Bronchial epithelial cell (primary cell): Measurements from ENCODE around the gene TRMT10B. TPM values are rescaled to one million over a fixed set of nuclear protein-coding genes. Genes with fewer than 3 reads are reported as not detected.

Experiments
- DNase-seq: peaks from one replicate; pipeline ENCODE4 v3.0.0-alpha.2; 2010; ENCODE audit warnings: low read depth
- FAIRE-seq: peaks from 2 replicates; lab custom pipeline; 2011; peaks lifted over from hg19 to GRCh38; lab: Jason Lieb, UNC
- H3K27me3 ChIP-seq: 2 replicates; pipeline ENCODE4 v1.5.1; 2011; ENCODE audit warnings: low read length; ENCODE audit not compliant: control insufficient read depth, insufficient read depth
- H3K36me3 ChIP-seq: 2 replicates; pipeline ENCODE4 v1.5.1; 2011; ENCODE audit warnings: low read length; ENCODE audit not compliant: control insufficient read depth, insufficient read depth
- H3K4me3 ChIP-seq: 2 replicates; pipeline ENCODE4 v1.5.1; 2011; ENCODE audit warnings: mild to moderate bottlenecking, low read depth, low read length, control low read depth
- CTCF ChIP-seq: IDR thresholded peaks from 2 replicates; pipeline ENCODE4 v1.5.1; 2011; ENCODE audit warnings: mild to moderate bottlenecking, moderate library complexity, low read length, control low read depth, inconsistent platforms; ENCODE audit not compliant: insufficient read depth, severe bottlenecking
- total RNA-seq: library from RNA; depleted of rRNA; stranded (reverse); fragments of >200 nt; gene quantifications from 2 replicates; pipeline ENCODE4 v1.2.1, GENCODE V29; 2014

The TRMT10B gene
- total RNA-seq, 1 donor from 2014 or later = 3.2 TPM

GRCh38 chr9:37790096-37790495, 36.5 kb downstream of the TRMT10B start:
- Histone ChIP-seq H3K4me3 (no peak overlapping the region), H3K36me3 (no peaks in the 10 kb centered on the region), H3K27me3 (no peaks in the 10 kb centered on the region)
- TF ChIP-seq CTCF = no peak
- FAIRE-seq (no peak), DNase-seq (no peak)

- FAIRE-seq = no peak
- no peaks in the 10 kb centered on the region for H3K36me3 ChIP-seq
- no peak for DNase-seq
- H3K27me3 ChIP-seq = no peaks in the 10 kb centered on the region
- H3K4me3 ChIP-seq = no peak overlapping the region
- TF ChIP-seq CTCF = no peak
Measured at GRCh38 chr9:37792122-37792521, 38.5 kb downstream of the TRMT10B start.

- H3K27me3 ChIP-seq = no peaks in the 10 kb centered on the region
- H3K4me3 ChIP-seq = no peak overlapping the region
- no peak for TF ChIP-seq CTCF
- DNase-seq = no peak
- H3K36me3 ChIP-seq = no peaks in the 10 kb centered on the region
- FAIRE-seq = no peak
Measured at GRCh38 chr9:37796232-37796631, 42.6 kb downstream of the TRMT10B start.

GRCh38 chr9:37798677-37799076, 45.1 kb downstream of the TRMT10B start:
- Histone ChIP-seq H3K27me3 (no peaks in the 10 kb centered on the region), H3K4me3 (no peak overlapping the region), H3K36me3 (no peaks in the 10 kb centered on the region)
- TF ChIP-seq CTCF = no peak
- no peak for DNase-seq
- FAIRE-seq = no peak

GRCh38 chr9:37800631-37801286, 47.2 kb downstream of the TRMT10B start, which contains the start of gene DCAF10:
DCAF10 (plus strand) TSS chr9:37800797; CDS start chr9:37800867, 70 bp downstream.
- TF ChIP-seq CTCF = no peak
- Histone ChIP-seq H3K4me3 (peak within 1 kb of the TSS; percentile 57), H3K36me3 (no peaks in the 10 kb centered on the region), H3K27me3 (no peaks in the 10 kb centered on the region)
- no peak for FAIRE-seq
- peak; percentile 48 for DNase-seq

- Histone ChIP-seq H3K4me3 (peak overlapping the region; percentile 57), H3K27me3 (no peaks in the 10 kb centered on the region), H3K36me3 (no peaks in the 10 kb centered on the region)
- FAIRE-seq = no peak
- TF ChIP-seq CTCF = no peak
- DNase-seq = peak; percentile 22
Measured at GRCh38 chr9:37801287-37801850, 47.8 kb downstream of the TRMT10B start.
